Tracheal epithelial cell (primary cell): Measurements from ENCODE around the gene CCR9. TPM values are rescaled to one million over a fixed set of nuclear protein-coding genes. Genes with fewer than 3 reads are reported as not detected.

Experiments
- total RNA-seq: library from RNA; depleted of rRNA; stranded (reverse); fragments of >200 nt; gene quantifications from 2 replicates; pipeline ENCODE4 v1.2.1, GENCODE V29; 2014

The CCR9 gene, protein sequence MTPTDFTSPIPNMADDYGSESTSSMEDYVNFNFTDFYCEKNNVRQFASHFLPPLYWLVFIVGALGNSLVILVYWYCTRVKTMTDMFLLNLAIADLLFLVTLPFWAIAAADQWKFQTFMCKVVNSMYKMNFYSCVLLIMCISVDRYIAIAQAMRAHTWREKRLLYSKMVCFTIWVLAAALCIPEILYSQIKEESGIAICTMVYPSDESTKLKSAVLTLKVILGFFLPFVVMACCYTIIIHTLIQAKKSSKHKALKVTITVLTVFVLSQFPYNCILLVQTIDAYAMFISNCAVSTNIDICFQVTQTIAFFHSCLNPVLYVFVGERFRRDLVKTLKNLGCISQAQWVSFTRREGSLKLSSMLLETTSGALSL
- not detected in 2 replicates for total RNA-seq

GRCh38 chr3:45885979-45886705 lies at the start of gene CCR9:
Gene CCR9 (plus strand): TSS chr3:45886543. CDS start chr3:45894934, 8,391 bp downstream.

DNA sequence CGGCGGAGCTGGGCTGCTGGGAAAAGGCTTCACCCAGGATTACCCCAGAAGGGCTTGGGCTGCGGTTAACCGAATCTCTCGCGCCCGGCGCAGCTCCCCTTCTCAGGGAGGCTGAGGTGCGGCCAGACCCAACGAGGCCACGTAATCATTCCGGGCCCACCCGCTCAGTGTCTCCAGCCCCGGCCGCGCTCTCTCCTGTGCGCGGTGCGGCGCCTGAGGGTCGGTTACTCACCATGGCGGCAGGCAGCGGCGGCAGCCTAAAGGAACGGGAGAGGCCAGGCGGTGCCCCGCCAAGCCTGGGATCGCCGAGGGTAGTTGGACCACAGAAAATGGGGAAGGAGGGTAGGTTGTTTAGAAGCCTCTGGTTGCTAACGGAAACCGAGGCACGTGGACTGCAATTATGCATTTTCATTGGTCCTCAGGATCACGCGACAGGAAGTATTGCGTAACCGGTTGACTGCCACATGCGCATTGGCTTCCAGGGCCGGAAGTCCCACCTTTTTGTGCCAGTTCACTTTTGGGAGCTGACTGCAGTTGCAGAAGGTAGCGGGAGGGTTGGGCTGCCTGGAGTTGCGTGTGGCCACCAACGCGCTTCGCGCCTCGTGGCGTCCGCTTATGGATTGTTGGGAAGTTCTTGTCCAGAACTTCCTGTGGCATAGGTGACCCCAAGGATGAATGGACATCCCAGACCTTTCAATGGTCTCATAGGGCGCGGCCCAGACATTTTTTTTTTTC lies 44.4 kb upstream of the CCR9 start, which contains the start of gene LZTFL1:
Gene LZTFL1 (minus strand): TSS at position 363 of the 735 bp plus-strand sequence. CDS start 128 bp downstream, at position 235.

DNA sequence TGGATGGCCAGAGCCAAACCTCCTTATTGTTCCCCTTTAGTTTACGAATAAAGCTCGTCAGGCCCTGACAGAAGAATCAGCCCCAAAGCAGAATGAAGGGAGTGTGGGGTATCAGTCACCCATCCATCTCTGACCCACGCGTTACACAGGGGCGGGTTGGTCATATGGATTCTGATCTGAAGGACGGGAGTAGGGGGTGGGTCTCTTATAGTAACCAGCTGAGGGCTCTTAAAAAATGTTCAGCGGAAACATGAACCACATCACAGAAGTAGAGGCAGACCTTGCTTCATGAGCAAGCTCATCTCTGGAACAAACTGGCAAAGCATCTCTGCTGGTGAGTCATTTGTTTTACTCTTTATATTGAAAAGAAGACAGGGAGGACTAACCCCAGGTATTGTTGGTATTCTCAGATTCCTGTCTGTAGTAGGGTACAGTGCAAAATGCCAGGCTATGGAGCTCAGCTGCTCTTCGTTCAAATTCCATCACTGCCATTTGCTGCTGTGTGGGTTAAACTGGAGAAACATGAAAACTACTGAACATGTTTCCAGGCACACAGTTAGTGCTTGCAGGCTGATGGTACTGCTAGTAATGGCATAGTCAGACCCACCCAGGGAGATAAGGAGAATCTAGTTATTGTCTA lies 57.0 kb downstream of the CCR9 start, which contains the start of gene CXCR6:
Gene CXCR6 (plus strand): TSS at position 258 of the 640 bp plus-strand sequence. CDS start 3,018 bp downstream, outside the sequence.

Other genes starting within 250 kb of the CCR9 start
- gene SACM1L, start 197.1 kb upstream of the CCR9 start, total RNA-seq: 22.2 TPM in 2 replicates
- gene SLC6A20, start 90.0 kb upstream of the CCR9 start, total RNA-seq: 1.7 TPM in 1 of 2 replicates, not detected in the other
- 5.1 and 11.7 TPM in 2 replicates for gene LZTFL1, start 44.4 kb upstream of the CCR9 start, total RNA-seq
- not detected in 2 replicates for gene CXCR6, start 56.9 kb downstream of the CCR9 start, total RNA-seq
- gene FYCO1, start 109.3 kb downstream of the CCR9 start, total RNA-seq: 10.4 and 12.5 TPM in 2 replicates
- under 0.01 TPM in 1 of 2 replicates, not detected in the other for gene XCR1, start 140.9 kb downstream of the CCR9 start, total RNA-seq